GM18505 (cell line): Measurements from ENCODE around the gene ALG10B.
"Not testable (repeated sequence)": the region's sequence is repeated elsewhere in the genome, so short reads cannot be mapped to it uniquely, and the experiment has no call there.

Experiments used
- ATAC-seq: cut with Tn5 transposase; IDR thresholded peaks from one replicate; pipeline ENCODE4 v1.9.1; 2021; ENCODE audit not compliant: unreplicated experiment
- POLR2A ChIP-seq: IDR thresholded peaks from 4 replicates; pipeline ENCODE4 v1.6.1; 2011; ENCODE audit warnings: borderline replicate concordance; ENCODE audit not compliant: insufficient read depth, insufficient read length; ENCODE audit errors: extremely low read depth

The ALG10B gene, protein sequence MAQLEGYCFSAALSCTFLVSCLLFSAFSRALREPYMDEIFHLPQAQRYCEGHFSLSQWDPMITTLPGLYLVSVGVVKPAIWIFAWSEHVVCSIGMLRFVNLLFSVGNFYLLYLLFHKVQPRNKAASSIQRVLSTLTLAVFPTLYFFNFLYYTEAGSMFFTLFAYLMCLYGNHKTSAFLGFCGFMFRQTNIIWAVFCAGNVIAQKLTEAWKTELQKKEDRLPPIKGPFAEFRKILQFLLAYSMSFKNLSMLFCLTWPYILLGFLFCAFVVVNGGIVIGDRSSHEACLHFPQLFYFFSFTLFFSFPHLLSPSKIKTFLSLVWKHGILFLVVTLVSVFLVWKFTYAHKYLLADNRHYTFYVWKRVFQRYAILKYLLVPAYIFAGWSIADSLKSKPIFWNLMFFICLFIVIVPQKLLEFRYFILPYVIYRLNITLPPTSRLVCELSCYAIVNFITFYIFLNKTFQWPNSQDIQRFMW

DNA sequence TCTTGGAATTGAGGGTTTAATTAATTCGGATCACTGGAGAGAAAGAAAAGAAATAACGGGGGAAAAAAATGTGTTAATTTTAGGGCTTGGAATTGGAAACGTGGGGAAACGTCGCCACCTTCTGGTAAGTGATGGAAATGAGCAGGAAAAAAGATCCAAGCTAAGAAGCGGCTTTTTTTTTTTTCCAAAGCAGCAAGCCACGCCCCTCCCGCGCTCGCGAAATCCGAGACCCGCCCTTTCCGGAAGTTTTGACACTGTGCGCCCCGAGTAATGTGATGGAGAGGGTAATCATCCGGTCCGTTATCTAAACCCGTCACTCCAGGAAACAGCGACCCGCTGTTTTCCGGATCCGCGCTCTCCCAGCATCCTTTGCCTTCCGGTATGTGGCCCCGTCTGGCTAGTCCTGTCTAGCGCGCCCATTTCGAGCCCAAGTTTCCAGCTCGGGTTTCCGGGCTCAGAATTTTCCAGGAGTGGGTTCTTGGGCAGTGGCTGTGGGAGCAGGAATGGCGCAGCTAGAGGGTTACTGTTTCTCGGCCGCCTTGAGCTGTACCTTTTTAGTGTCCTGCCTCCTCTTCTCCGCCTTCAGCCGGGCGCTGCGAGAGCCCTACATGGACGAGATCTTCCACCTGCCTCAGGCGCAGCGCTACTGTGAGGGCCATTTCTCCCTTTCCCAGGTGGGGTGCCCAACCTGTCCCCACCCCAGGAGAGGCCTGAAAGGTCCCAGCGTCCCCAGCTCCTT lies at the start of gene ALG10B:
Gene ALG10B (plus strand): TSS at position 384 of the 739 bp plus-strand sequence. CDS start 120 bp downstream, at position 504.
- ATAC-seq: peak; percentile 100
- peak; percentile 80 for TF ChIP-seq POLR2A

DNA sequence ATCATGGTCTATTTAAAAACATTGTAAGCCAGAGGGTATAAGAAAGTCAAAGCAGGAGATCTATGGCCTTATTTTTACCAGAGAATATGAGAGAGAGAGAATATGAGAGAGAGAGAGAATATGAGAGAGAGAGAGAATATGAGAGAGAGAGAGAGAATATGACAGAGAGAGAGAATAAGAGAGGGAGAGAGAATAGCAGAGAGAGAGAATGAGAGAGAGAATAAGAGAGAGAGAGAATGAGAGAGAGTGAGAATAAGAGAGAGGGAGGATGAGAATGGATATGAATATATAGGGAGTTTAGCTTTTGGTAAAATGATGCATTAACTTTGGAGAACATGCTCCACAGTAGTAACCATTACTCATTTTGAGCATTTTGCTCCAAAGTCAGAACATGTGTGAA lies 48.0 kb upstream of the ALG10B start:
- ATAC-seq: no peak
- no peak for TF ChIP-seq POLR2A

DNA sequence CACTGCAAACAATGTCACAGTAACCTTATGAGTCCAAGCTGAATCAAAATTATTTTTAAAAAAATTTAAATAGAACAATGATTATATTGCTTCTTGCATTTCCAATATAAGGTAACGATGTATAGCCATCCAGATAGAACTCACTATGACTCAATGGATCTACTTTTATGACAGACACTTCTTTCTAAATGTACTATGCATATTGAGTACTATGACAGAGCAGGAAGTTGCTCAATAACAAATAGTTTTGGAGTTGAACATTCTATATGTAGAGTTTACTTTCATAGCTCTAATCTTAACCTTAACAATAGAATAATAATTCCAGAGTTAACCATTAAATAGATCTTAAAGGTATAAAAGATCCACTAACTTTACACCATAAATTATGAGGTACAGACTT lies 46.7 kb upstream of the ALG10B start:
- no peak for ATAC-seq
- no peak for TF ChIP-seq POLR2A

DNA sequence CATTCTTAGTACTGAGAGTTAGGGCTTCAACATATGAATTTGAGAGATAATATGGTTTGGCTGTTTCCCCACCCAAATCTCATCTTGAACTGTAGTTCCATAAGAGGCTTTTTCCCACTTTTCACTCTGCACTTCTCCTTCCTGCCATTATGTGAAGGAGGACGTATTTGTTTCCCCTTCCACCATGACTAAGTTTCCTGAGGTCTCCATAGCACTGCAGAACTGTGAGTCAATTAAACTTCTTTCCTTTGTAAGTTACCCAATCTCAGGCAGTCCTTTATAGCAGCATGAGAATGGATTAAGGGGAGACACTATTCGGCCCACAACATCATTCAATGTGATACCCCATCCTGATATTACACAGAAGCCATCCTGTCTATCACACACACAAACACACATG lies 36.8 kb upstream of the ALG10B start:
- TF ChIP-seq POLR2A: no peak
- no peak for ATAC-seq

DNA sequence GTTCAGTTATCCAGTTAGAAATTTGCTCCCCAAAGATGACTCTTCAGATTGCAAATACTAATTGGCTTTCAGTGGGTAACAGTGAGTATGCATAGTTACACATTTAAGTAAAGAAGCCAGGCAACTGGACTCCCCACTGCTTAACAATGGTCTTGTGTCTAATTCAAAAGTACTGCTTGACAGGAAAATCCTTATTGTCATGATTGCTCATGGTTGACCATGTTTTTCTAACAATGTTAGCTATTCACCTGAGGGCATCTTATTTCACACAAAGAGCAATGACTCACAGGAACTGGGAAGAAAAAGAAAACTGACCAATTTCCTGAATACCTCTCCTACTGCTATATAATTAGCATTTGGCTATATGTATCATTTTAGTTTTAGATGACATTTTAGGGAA lies 33.7 kb upstream of the ALG10B start:
- no peak for ATAC-seq
- TF ChIP-seq POLR2A: no peak

DNA sequence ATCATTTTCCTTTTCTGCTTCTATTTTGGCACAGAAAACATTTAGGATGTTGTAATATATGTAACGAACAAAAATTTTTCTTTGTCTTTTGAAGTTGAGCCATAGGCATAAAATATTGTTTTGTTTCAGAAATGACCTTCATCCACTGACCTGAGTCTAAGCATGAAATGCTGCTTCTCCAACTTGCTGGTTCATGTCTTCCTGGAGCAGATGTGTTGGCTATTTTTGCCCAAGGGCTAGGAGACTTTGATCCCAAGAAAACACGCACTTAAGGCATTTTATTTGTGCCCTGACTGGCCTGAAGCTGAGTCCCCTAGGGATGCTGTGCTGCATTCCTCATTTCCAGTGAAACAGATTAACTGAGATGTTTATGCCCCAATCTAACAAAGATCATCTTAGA lies 27.2 kb upstream of the ALG10B start:
- ATAC-seq: no peak
- TF ChIP-seq POLR2A: no peak

DNA sequence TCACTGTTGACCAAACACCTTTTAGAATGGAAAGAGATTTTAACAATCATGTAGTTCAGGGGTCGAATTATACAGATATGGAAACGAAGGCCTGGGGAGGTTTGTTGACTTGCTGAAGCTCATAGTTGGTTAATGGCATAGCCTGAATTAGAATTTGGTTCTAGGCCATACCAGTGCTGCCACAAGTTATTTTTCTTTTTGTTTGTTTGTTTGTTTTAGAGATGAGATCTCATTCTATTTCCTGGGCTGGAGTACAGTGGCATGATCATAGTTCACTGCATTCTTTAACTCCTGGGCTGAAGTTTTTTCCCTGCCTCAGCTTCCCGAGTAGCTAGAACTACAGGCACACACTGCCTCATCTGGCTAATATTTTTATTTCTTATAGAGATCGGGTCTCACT lies 25.4 kb upstream of the ALG10B start:
- no peak for TF ChIP-seq POLR2A
- ATAC-seq: no peak

DNA sequence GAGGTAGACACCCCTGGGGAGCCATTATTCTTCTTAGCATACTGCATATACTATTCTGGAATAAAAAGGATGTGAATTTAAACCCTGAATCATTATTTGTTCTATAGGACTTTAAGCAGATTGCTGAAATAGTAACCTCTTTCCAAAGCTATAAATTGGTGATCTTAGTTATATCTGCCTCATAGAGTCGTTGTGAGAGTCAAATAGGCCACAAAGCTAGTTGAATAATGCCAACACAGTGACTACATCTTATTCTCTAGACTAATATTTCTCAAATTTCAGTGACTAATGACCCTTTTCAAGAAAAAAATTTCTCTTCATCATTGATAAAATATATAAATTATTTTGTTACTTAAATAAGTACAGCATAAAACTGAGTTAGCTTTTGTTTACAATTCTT lies 13.6 kb upstream of the ALG10B start:
- not testable (repeated sequence) for ATAC-seq

DNA sequence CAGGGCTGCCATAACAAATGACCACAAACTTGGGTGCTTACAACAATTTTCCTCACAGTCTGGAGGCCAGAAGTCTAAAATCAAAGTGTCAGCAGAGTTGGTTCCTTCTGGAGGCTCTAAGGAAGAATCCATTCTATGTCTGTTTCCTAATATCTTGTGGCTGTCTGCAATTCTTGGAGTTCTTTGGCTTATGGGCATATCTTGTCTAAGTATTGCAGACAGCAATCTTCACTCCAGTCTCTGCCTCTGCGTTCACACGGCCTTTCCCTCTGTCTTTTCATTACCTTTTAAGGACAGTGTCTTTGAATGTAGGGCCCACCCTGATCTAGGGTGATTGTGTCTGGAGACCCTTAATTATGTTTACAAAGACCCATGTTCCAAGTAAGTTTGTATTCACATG lies 5.4 kb downstream of the ALG10B start:
- ATAC-seq: not testable (repeated sequence)

DNA sequence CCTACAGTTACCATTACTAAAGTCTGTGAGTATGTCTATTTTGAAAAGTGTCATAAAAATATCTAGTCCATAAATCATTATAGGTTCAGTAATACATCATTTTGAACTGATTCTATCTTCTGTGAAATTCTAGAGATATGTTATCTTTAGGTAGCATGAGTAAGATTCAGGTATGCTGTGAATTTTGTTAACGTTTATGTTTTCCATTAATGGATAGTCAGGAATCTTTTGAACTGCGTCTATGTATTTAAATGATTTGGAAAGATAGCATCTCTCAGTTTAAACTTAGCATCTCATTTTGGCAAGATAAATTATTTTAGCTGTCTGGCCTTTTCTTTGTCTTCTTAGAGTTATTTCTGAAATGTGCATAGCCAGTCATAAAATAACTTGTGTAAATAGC lies 8.3 kb downstream of the ALG10B start:
- TF ChIP-seq POLR2A: no peak

DNA sequence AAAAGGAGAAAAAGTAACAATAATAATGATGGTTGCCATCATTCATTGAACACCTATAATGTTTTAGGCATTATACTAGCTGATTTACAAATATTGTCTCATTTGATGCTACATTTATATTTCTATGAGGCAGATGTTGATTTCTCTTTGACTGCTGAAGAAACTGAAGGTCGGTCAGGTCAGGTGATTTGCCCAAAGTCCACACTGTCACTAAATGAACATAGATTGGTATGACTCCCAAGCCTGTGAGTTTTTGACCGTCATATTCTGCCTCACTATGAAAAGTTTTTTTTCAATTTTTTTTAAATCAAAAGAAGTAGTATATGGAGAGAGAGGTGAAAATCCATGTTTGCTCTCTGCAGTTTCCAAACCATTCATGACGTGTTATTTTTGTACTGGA lies 10.8 kb downstream of the ALG10B start:
- ATAC-seq: no peak
- no peak for TF ChIP-seq POLR2A

More for the DNA sequence above, 8.3 kb downstream of the ALG10B start:
- ATAC-seq: no peak

DNA sequence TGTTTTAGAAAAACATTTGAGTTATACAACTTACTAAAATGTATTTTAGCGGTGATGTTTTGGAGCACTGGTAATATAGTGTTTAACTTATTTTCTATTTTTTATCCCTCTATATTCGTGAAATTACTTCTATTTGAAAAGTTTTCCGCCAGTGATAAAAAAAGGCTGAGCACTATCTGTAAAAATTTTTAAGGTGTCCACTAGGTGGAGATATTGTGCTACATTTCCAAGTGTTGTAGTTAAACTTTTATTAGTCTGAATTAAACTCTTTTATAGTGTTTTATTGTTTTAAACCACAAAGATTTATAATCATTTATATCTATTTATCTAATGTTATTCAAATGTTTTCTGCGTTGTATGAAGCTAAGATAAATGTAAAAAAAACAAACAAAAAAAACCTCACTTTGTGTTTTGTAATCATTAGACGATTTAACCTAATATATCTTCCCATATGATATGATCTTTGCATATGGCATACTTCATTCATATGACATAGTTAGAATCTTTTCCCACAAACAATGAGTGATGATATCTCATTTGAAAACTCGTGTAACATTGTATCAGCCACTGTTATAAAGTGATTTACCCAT lies 11.8 kb downstream of the ALG10B start:
- no peak for ATAC-seq

DNA sequence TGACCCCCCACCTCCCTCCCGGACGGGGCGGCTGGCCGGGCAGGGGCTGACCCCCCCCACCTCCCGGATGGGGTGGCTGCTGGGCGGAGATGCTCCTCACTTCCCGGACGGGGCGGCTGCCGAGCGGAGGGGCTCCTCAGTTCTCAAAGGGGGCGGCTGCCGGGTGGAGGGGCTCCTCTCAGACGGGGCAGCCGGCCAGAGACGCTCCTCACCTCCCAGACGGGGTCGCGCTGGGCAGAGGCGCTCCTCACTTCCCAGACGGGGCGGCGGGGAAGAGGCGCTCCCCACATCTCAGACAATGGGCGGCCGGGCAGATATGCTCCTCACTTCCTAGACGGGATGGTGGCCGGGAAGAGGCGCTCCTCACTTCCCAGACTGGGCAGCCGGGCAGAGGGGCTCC lies 13.8 kb downstream of the ALG10B start:
- not testable (repeated sequence) for ATAC-seq

More for the DNA sequence above, 11.8 kb downstream of the ALG10B start:
- TF ChIP-seq POLR2A: no peak

DNA sequence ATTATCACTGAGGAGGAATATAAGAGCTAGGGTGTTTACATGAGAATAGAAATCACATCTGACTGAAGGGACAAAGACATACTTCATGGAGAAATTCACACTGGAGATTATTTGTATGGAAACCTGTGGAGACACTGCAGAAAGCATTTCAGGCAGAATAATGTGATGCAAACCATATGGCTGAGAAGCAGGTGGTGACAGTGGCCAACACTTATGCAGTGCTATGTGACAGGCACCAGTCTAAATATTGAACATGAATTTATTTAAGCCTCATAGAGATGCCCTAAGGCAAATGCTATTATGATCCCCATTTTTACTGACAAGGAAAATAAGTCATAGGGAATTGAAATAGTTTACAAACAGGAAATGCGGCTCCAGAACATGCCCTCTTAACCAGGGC lies 16.2 kb downstream of the ALG10B start:
- no peak for ATAC-seq
- no peak for TF ChIP-seq POLR2A
